Activated T-cell treated with anti-CD3 and anti-CD28 coated beads for 48 hours (primary cell): ENCODE results near the gene DRC3.
"Not testable (repeated sequence)": the region's sequence is repeated elsewhere in the genome, so short reads cannot be mapped to it uniquely, and the experiment has no call there.

ENCODE experiments used
- DNase-seq: peaks from one replicate; pipeline ENCODE4 v3.0.0-alpha.2; 2020; ENCODE audit warnings: low read depth

DRC3 gene, protein sequence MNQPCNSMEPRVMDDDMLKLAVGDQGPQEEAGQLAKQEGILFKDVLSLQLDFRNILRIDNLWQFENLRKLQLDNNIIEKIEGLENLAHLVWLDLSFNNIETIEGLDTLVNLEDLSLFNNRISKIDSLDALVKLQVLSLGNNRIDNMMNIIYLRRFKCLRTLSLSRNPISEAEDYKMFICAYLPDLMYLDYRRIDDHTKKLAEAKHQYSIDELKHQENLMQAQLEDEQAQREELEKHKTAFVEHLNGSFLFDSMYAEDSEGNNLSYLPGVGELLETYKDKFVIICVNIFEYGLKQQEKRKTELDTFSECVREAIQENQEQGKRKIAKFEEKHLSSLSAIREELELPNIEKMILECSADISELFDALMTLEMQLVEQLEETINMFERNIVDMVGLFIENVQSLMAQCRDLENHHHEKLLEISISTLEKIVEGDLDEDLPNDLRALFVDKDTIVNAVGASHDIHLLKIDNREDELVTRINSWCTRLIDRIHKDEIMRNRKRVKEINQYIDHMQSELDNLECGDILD

DNA sequence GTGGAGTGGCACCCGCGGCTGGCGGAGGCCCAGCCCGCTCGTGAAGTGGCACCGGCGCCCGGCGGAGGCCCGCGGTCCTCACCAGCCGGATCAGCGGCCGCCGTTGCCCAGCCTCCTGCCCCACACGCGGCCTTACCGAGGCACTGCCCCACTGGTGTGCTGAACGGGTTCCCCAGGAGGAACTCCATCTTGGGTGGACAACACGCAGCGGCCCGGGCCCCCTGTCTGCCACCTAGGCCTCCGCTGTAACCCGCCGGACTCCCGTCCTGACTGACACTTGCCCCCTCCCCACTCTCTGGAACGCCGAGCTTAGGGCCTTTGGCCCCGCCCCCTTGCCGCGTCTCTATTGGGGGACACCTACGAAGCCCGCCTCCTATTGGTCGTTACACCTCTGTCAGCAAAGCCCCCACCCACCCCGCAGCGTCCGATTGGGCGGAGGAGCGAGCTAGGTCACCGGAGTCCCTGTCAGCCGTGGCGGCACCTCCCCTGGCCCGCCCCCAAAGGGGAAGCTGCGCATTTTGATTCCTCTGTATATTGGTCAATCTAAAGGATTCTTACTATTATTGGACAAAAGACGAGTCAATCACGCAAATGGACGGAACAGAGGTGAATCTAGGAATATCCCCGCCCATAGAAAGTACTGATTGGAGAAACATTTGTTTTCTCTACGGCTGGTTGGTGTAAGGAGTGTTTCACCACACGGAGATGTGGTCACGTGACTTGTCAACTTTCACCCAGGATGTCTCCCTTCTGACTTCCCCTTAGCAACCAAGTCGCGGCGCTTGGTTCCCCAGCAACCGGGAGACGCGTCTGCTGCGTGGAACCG is at the start of gene DRC3, which contains the start of gene TOM1L2:
DRC3 (plus strand) TSS at position 737 of the 826 bp plus-strand sequence. CDS start 4,737 bp downstream, outside the sequence.
TOM1L2 (minus strand) TSS at position 275 of the 826 bp plus-strand sequence; CDS start at position 188, 87 bp downstream.
- peak; percentile 99 for DNase-seq

DNA sequence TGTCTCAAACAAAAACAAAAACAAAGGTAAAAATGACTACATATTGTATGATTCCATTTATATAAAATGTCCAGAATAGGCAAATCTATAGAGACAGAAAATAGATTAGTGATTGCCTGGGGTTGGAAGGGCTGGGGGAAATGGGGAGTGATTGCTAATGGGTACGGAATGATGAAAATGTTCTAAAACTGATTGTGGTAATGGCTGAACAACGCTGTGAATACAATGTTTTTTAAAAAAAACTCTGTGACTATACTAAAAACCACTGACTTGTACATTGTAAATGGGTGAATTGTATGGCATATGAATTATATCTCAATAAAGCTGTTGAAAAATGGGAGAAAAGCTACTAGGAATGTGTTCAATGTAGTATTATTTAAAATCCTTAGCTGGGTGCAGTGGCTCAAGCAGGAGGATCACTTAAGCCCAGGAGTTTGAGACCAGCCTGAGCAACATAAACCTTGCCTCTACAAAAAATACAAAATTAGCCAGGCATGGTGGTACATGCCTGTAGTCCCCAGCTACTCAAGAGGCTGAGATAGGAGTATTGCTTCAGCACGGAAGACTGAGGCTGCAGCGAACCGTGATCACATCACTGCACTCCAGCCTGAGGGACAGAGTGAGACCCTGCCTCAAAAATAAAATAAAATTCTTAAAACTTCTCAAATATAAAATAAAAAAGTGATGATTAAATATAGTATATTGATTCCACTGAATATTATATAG is 48.4 kb upstream of the DRC3 start:
- DNase-seq = no peak

DNA sequence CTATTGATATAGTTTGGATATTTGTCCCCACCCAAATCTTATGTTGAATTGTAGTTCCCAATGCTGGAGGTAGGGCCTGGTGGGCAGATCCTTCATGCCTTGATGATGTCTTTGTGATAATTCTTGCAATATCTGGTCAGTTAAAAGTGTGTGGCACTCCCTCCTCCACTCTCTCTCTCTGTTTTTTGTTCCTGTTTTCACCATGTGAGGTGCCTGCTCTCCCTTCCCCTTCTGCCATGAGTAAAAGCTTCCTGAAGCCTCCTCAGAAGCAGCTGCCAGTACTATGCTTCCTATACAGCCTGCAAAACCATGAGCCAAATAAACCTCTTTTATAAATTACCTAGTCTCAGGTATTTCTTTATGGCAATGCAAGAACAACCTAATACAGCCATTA is 47.8 kb upstream of the DRC3 start:
- no peak for DNase-seq

DNA sequence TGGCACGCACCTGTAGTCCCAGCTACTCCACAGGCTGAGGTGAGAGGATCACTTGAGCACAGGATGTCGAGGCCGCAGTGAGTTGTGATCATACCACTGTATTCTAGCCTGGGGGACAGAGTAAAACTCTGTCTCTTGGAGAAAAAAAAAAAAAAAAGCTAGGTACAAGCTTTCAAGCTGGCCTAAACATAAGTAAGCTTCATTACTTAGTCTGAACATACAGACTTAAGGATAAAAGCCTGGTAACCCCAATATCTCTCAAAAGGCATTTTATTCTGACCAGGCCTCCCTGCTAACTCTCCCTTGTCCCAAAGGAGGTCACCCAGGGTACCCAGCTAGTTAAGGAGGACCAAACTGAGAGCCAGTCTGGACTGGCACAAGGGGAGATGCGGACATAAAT is 46.6 kb upstream of the DRC3 start:
- no peak for DNase-seq

DNA sequence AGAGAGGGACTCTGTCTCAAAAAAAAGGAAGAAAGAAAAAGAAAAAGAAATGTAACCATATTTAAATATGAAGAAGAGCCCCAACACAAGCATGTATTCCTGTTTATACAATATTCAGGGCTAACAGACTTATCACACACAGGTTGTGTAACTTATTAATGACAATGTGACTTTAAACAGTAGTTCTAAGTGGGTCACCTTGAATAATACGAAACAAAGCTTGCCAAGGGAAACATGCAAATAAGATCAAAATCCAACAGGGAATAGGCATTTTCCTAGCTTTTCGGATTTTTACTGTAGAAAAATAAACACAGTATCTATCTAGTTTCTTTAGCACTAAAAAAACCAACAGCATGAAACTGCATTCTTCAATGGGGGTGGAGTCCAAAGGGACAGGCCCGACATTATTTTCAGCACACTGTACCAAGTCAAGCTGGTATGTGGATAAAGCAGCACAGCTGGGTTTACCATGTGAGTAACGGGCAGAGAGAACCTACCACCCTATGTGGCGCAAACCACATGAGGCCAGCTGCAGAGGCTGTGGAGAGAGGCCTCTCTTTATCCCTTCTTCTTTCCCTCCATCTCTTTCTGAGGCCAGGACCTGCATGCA is 45.7 kb upstream of the DRC3 start:
- no peak for DNase-seq

DNA sequence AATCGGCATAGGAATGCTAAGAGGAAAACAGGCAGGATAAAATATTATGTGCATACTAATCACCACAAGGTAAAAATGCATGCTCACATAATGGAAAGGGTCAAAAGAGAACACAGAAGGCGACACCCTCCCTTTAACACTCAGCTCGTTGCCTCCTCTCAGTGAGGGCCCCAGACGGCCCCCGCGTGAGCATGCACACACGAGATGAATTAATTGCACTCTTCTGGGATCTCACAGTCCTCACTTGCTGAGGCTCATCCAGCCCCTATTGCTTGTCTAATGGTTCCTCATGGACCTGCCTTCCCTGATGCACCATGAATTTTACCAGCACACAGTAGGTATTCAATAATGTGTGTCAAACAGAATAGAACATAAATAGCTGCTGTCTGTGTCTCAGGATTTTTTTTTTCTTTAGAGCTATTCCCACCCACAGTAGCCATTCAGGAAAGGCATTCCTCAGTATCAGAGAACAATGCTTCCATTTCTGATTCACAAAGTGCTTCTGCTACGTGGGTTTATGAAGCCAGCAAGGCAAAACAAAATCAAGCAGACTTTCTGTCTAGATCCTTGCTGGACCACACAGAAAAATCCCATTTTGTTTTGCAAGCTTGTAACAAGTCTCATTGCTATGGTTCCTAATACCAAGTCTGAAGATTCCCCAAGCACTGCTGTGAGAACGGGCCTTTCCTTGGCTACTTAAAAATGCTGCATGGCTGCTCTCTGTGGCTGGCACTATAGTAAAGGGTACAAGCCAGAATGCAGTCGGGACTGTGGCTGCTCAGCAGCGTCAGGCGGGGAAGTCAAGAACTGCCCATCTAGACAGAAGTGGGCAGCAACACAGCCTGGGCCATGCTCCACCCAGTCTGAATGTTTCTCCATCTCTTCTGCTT is 44.0 kb upstream of the DRC3 start:
- DNase-seq = no peak

DNA sequence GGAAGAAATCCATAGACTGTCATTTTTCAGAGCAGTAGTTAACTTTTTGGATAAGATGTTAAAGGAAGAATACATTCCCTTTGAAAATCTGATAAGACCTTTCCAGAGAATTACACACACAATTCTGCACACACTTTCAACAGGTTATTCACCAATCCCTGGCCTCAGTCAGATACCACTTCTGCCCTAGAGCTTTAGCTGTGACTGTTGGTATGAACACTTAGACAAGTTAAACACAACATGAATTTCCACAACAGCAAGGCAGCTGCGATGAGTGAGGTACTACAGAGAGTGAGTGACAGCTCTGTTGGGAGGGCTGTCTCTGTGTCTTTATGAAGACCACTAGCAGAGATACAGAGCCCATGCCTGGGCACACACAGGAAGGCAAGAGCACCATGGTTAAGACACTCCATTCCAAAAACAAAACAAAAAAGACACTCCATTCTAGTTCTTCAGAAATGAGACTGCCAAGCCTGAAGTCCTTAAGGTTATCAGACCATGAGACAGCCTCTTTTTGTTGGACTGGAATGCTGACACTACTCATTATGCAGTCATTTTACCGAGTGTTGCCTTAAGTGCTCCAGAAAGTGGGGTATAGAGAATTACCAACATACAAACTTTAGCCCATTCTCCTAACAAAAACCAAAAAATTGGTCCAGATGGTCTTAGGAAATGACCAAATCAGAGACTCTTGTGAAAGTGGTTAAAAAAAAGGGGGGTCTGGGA is 42.8 kb upstream of the DRC3 start:
- no peak for DNase-seq

DNA sequence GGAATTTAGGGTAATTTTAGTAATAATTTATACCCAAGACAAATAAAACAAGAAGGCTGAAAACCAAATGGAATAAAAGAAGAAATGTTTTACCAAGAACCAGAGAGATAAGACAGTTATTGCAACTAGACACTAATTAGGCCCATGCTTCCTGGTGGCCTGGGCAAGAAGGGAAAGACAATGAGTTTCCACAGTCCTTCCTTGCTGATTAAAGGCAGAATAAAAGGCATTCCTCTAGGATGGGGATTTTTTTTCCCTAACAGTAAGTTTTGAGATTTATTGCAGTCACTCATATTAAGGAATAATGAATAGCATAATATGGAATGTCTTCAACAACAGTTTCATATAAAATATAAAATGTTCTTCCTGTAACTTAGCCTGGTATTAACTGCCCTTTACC is 42.0 kb upstream of the DRC3 start:
- DNase-seq = no peak

DNA sequence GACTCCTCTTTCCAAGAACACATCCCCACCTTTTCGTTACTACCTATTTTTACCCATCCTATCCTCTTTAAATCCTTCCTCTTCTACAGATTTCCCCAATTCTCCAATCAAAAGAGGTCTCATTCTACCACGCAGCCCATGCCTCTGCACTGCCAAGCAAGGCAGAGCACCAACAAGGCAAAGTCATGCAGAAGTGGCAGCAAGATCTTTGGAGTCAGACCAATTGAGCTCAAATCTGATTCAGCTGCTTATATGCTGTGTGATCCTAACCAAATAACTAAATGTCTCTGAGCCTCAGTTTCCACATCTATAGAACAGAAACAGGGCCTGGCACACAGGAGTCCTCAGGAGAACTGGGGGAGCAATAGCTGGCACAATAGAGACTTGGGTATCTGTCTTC is 41.5 kb upstream of the DRC3 start:
- DNase-seq = no peak

DNA sequence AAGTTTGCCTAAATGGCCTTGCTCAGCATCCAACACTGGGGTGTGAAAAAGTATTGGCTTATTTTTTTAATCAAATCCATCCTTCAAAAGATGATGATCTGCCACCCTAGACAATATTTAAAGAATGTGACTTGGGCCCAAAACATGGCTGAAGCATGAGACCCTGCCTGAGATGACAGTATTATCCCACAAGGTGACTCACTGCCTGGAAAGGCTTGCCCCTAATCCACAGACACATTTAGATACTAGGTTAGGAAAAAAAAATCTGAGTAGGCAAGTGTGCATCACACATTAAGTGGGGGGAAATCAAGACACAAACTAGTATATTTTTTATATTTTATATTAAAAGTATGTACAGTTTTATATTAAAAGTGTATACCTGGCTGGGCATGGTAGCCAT is 38.9 kb upstream of the DRC3 start:
- DNase-seq = no peak

DNA sequence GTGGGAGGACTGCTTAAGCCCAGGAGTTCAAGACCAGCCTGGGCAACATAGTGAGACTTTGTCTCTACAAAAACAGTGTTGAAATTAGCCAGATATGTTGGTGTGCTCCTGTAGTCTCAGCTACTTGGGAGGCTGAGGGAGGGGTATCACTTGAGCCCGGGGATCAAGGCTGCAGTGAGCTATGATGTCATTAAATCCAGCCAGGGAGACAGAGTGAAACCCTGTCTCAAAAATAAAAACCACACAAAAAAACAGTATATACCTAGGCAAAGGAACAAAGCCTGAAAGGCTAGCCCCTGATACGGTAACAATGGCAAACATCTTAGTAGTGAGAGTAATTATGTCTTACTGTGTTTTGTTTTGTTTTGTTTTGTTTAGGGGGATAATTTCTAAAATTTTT is 38.4 kb upstream of the DRC3 start:
- DNase-seq = no peak

DNA sequence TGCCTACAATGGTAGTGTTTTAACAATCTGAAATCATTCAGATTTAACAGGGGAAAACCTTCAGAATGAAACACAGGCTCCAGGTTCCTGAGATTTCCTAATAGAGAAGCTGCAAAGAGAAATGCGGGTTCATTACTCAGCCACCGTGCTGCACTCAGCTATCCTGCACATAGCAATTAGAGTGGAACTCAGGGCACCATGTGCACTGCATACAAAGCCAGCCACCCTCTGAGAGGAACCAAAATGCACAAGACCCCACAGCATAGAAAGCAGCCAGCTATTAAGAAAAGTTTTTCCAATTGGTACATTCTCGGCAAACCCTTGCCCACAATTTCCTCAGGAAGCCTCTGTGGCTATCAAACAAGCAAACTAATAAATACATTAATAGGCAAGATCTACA is 37.9 kb upstream of the DRC3 start:
- DNase-seq = no peak

DNA sequence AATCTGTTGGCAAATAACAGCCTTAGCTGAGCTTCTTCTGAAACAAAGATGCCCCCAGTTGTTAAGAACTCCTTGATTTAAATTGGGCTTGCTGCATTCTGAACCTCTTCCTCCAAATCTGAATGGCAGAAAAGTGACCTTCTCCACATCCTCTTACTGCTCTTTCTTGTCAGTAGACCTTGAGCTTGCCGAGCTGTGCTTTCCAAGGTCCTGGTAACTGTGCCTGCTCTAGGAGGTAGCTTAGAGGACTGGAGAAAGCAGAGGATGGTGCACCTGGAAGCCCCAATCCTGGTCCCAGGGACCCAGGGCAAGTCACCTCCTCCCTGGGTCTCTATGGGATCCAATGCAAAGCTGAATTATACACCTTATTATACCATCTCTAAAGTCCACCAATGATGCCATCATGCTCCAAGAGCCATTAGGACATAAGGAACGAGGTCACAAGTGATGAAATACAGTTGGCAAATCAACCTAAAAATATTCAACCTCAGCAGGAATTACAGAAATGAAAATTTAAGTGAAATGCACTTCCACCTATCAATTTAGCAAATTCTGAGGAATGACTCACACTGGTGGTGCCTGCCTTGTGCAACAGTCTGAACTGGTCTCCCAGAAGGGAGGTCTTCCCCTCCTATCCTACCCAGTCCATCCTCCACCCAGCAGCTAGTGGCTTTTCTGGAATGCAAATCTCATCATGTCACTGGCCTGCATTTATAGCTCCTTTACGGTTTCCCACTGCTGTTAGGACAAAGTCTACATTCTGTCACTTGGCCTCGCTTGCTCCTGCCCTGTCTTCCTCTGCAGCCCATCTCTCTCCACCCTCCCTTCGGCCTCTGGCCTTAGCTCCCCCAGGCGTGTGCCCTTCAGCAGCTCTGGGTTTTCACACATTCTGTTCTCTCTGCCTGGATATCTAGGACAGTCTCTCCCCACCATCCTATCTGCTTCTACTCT is 37.1 kb upstream of the DRC3 start:
- DNase-seq = no peak

DNA sequence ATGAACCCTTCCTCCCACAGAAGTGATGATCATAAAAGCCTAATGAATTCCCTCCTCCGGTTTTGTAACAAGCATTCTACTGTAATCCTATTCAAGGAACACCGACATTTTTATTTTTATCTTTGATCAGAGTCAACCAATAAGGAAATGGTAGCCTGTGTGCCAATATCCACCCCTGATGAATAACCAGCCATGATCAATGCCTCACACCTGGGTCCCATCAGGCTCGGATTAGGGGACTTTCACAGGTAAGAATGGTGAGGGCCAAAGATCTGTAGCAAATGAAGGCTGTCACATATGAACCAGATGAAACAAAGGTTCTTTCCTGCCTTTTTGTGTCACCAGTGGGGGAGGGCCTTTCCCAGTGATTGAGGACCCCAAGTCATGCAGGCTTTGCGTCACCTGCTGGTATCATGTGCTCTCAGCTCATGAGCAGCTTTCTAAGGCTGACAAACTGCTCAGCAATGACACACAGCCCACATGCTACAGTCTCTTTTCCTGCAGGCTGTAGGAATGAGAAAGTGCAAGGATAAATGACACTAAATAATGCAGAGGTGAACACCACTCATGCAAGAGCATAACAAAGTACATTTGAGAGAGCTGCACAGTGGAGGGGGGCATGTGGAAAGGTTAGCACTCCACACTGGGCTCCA is 35.3 kb upstream of the DRC3 start:
- DNase-seq = no peak

DNA sequence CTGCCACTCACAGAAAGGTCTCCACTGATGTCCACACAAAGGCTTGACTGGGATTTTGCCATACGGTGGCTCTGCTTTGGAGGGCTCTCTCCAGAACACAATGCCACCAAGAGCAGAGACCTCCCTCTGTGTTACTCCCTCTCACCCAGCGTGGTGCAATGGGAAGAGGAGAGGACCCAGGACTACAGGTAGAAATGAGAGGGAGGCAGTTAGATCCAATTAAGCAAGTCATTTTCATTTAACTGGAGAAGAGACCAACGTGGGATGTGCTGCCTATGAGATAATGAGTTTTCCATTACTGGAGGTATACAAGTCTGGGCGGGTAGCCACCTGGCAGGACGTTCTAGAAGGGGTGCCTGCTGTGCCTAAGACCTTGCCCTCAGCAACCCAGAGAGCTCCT is 34.7 kb upstream of the DRC3 start:
- DNase-seq = no peak

DNA sequence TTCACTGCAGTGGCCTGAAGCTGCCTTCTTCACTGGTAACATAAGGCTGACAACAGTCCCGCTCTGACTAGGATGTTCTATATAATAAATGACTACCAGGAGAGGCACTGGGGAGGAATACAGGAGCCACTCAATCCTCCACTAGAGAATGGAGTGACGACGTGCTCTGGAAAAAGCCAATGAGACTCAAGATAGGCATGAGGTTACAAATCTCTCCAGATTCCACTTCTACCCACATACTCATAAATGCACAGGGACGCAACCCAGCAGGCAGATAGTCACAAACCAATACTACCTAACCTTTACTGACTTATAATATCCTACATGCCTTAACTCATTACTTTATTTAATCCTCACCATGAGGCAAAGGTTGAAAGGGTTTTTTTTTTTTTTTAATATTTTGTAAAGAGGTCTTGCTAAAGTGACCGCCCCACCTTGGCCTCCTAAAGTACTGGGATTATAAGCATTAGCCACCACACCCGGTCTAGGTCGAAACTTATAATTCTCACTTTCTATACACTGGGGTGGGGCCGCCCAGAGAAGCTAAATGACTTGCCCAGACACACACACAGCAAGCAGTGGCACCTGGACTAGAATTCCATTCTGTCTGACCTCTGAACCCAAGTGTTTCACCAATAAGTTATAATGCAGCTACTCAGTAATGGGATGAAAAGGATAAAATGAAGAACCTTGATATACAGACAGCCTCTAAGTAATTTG is 34.1 kb upstream of the DRC3 start:
- no peak for DNase-seq

DNA sequence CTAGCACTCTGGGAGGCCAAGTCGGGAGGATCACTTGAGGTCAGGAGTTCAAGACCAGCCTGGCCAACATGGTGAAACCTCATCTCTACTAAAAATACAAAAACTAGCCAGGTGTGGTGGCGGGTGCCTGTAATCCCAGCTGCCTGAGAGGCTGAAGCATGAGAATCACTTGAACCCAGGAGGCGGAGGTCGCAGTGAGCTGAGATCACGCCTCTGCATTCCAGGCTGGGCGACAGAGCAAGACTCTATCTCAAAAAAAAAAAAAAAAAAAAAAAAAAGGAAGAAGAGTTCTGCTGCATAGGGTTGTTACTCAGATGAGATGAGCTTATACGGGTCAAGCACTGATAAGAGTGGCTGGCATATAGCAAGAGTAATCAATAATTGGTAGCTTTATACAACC is 32.7 kb upstream of the DRC3 start:
- not testable (repeated sequence) for DNase-seq

DNA sequence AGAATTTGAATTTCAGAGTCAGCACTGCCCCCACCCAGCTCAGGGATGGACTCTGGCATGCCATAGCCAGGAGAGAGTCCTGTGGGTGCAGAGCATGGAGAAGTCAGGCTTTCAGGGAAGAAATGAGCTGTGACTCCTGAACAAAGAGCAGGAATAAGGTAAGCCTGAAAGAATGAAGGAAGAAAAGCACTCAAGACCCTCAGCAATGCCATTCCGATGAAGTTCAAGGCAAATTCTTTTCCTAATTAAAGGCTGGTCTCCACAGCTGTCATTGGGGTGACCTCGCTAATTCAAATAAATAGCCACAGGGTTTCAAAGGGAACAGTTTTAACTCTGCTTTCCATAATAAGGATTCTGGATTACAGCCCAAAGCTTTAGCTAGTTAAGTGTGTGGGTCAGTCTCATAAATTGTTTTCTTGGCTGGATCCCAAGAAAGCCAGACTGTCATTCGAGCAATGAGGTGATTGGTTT is 32.2 kb upstream of the DRC3 start:
- DNase-seq = no peak
